SK-MEL-5 (cell line): Measurements from ENCODE around the gene PIWIL4. TPM values are rescaled to one million over a fixed set of nuclear protein-coding genes. Genes with fewer than 3 reads are reported as not detected.
A peak's percentile ranks its signal among the peaks of the same experiment; 100 is the strongest.
"Not testable (repeated sequence)": the region's sequence is repeated elsewhere in the genome, so short reads cannot be mapped to it uniquely, and the experiment has no call there.

ENCODE experiments used
- DNase-seq: peaks from one replicate; pipeline ENCODE4 v3.0.0-alpha.2; 2016; ENCODE audit warnings: low read depth, low spot score
- in situ Hi-C: cut with HindIII; loops from 2 replicates; pipeline ENCODE4 v1.10.0; 2016; ENCODE audit warnings: low sequenced_read_pairs, high pct_unique_total_duplicates, low pct_unique_long_range_greater_than_20kb
- total RNA-seq: library from RNA; depleted of rRNA; stranded (reverse); fragments of >200 nt; shearing (Covaris generic); gene quantifications from 2 replicates; pipeline ENCODE4 v1.2.3, GENCODE V29; 2014

Gene PIWIL4
- total RNA-seq, 1 experiment from 2014 or later = 0.16 TPM

DNA sequence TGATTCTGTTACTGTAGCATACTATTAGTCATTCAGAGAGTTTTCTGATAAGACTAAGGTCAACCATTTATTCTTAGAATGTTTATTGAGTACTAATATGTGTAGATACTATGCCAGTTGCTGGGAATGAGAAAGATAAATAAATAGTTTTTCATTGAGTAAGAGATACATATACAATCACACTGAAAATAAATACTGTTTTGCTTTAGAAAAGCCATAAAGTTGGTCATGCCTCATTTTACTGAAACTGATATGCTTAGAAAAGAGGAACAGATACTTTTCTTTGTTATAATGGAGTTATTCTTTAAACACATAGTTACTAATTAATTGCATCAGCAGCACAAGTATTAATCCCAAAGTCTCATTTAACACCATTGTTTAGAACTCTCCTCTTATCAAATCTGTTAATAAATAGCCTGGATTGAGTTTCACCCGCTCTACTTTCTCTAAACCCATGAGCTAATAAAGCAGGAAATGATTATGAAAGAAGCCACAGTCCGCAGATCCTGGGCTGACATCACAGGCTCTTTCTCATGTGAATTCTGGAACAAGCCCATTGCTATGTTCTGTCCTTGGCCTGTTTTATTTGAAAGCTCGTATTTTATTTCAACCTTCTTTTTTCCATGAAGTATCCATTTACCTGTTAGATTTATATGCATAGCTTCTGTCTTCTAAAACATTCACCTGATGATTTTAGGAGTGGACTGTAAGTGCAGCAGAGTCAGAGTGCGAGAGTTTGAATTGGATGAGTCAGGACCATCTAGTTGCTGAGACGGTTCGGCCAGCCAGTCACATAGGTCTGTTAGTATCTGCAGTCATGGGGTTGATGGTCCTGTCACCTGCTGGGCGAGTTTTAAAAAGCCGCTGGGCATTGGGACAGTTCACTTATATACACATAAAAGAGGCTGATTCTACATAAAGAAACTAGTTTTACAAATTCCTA lies 35.5 kb downstream of the PIWIL4 start:
- peak; percentile 86 for DNase-seq
- in situ Hi-C loops = no loop called here

DNA sequence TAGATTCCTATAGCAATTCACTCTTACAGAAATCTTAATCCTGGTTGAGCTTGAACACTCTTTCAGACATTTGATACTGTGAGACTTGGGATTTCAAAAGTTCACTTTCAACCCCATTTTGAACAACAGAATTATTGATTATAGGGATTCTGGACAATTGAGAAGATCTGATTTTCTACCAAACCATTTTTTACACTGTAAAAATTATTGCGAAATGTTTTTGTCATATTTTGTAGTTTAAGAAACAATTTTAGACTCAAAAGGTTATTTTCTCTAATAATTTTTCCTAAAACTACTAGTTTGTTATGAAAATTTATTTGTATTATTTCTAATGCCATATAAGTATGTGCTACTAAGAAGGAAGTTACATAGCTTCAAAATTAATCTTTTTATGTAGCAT lies 36.4 kb downstream of the PIWIL4 start:
- in situ Hi-C loops = no loop called here
- DNase-seq = no peak

- no peak for DNase-seq
- in situ Hi-C loops = no loop called here
These were observed 37.3 kb downstream of the PIWIL4 start for GRCh38 chr11:94604482-94604881.

DNA sequence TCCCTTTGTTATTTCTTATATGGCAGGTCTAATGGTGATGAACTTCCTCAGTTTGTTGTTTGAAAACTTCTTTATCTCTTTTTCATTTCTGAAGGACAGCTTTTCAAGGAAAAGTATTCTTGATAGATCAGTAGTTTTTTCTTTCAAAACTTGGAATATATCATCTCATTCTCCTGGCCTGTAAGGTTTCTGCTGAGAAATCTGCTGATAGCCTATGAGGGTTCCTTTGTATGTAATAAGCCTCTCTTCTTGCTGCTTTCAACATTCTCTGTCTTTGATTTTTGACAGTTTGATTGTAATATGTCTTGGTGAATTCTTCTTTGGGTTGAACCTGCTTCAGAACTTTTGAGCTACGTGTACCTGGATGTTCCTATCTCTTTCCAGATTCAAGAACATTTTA lies 46.0 kb downstream of the PIWIL4 start:
- in situ Hi-C loops = no loop called here

GRCh38 chr11:94623120-94623735 lies 56.1 kb downstream of the PIWIL4 start:
- in situ Hi-C loops = no loop called here
- peak; percentile 84 for DNase-seq

More for the DNA sequence above, 46.0 kb downstream of the PIWIL4 start:
- no peak for DNase-seq

GRCh38 chr11:94625422-94625821 lies 58.3 kb downstream of the PIWIL4 start:
- DNase-seq, in situ Hi-C loops: not testable (repeated sequence)

DNA sequence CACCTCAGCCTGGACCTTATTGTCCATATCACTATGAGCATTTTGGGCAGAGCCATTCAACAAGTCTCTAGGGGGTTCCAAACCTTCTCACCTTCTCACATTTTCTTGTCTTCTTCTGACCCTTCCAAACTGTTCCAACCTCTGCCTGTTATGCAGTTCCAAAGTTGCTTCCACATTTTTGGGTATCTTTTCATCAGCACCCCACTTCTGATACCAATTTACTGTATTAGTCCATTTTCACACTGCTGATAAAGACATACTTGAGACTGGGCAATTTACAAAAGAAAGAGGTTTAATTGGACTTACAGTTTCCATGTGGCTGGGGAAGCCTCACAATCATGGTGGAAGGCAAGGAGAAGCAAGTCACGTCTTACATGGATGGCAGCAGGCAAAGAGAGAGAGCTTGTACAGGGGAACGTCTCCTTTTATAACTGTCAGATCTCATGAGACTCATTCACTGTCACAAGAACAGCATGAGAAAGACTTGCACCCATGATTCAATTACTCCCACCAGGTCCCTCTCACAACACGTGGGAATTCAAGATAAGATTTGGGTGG lies 59.9 kb downstream of the PIWIL4 start:
- DNase-seq, in situ Hi-C loops: not testable (repeated sequence)

GRCh38 chr11:94629741-94630140 lies 62.6 kb downstream of the PIWIL4 start:
- in situ Hi-C loops = no loop called here
- DNase-seq = no peak

GRCh38 chr11:94630221-94630620 lies 63.1 kb downstream of the PIWIL4 start:
- DNase-seq = no peak
- in situ Hi-C loops = no loop called here

DNA sequence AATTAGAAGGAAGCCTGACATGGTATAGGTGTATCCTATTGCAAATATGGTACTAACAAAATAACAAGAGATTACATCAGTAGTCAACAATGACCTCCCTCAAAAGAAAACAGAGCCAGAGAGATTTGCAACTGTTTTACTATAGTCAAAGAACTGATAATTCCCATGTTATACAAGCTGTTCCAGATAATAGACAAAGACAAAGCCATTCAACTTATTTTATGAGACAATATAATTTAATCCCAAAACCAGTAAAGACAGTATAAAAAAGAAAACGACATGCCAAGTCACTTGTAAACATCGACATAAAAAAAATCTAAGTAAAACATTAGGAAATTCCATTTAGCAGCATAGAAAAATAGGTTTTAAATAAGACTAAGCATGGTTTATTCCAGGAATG lies 65.2 kb downstream of the PIWIL4 start:
- no peak for DNase-seq
- in situ Hi-C loops = no loop called here

GRCh38 chr11:94635072-94635471 lies 67.9 kb downstream of the PIWIL4 start:
- DNase-seq = no peak
- in situ Hi-C loops = no loop called here

DNA sequence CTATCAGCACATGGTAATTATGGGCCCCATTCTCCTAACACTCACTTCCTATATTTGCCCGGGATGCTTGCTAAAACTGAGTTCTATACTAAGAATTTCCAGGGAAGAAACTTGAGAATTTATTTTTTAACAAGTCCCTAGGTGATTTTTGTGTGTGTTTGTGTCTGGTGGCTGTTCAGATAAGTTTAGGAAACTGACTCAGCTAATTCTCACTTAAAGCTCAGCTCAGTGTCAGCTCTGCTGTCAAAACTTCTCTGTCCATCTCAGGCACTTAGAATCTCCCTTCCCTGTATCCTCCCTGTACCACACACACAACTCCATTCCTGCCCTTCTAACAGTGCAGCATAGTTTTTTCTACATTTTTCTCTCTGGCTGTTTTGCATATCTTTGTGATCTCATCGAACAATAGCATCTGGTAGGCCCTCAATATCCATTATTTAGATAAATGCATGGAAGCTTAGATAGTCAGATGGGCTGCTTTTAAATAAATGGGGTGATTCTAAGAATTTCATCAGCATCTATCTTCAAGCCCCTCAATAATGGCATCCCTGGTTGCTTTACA lies 69.3 kb downstream of the PIWIL4 start:
- in situ Hi-C loops = no loop called here
- no peak for DNase-seq

GRCh38 chr11:94638301-94638901 lies 71.2 kb downstream of the PIWIL4 start:
- in situ Hi-C loops = no loop called here
- no peak for DNase-seq

GRCh38 chr11:94638902-94639373 lies 71.8 kb downstream of the PIWIL4 start:
- DNase-seq = peak; percentile 9
- in situ Hi-C loops = no loop called here

- in situ Hi-C loops = no loop called here
- DNase-seq = no peak
These were observed 72.9 kb downstream of the PIWIL4 start for GRCh38 chr11:94639901-94640721.

DNA sequence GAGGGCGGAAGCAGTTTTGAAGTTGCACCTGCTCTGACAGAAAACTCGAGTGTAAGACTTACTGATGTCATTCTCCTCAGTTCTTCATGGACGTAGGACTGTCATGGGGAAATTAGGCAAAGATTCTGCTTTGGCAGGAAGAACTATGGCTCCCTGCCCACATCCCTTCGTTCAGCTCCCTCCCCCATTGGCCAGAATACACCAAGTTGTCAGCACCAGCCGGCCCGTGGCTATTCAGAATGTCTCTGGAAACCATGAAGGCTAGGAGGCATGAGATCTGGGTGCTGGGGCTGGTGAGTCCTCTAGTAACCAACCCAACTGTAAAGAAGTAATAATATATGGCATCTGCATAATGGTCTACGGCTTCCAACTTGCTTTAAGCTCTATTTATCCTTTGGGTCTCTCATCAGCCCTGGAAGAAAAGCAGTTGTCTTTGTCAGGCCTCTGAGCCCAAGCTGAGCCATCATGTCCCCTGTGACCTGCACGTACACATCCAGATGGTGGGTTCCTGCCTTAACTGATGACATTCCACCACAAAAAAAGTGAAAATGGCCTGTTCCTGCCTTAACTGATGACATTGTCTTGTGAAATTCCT lies 74.1 kb downstream of the PIWIL4 start:
- in situ Hi-C loops = no loop called here
- no peak for DNase-seq

DNA sequence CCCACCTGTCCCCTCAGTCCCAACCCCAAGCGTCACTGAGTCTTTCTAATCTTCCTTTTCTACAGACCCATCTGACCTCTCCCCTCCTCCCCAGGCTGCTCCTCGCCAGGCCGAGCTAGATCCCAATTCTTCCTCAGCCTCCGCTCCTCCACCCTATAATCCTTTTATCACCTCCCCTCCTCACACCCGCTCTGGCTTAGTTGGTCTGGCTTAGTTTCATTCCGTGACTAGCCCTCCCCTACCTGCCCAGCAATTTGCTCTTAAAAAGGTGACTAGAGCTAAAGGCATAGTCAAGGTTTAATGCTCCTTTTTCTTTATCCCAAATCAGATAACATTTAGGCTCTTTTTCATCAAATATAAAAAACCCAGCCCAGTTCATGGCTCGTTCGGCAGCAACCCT lies 76.0 kb downstream of the PIWIL4 start:
- in situ Hi-C loops, DNase-seq: not testable (repeated sequence)
